H4 (cell line): Measurements from ENCODE around the gene DNMT3A. TPM values are rescaled to one million over a fixed set of nuclear protein-coding genes. Genes with fewer than 3 reads are reported as not detected.

Experiments
- DNase-seq: peaks from one replicate; pipeline ENCODE4 v3.0.0-alpha.2; 2015; ENCODE audit warnings: low spot score
- total RNA-seq: library from RNA; depleted of rRNA; stranded (reverse); fragments of >200 nt; shearing (Covaris generic); gene quantifications from 2 replicates; pipeline ENCODE4 v1.2.3, GENCODE V29; 2014; rRNA removed

Gene DNMT3A
- total RNA-seq: 1.5 and 2.4 TPM in 2 replicates

DNA sequence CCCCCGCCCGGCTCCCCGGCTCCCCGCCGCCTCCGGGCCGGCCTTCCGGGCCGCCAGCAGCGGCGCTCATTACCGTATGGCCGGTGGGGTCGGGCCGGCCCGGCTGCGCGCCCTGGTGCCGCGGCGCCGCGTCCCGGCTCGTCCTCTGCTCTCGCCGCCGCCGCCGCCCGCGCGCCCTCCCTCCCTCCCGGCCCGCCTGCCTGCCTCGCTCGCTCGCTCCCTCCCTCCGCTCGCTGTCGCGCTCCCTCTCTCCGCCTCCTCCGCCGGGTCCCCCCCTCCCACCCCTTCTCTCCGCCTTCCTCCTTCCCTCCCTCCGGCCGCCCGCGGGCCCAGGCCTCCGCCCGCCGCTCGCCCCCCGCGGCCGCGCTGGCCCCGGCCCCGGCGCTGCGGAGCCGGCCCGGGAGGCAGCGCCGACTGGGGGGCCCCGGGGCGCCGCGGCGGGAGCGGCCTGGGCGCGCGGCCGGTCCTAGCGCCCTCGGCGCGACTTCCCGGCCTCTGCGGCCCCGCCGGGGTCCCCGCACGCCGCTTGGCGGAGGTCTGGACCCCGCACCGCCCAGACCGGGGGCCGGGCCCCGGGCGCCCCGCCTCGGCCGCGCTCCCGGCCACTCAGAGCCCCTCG lies at the start of gene DNMT3A:
Gene DNMT3A (minus strand): TSS at position 173 of the 619 bp plus-strand sequence. CDS start 27,941 bp downstream, outside the sequence.
- DNase-seq: peak; percentile 30

DNA sequence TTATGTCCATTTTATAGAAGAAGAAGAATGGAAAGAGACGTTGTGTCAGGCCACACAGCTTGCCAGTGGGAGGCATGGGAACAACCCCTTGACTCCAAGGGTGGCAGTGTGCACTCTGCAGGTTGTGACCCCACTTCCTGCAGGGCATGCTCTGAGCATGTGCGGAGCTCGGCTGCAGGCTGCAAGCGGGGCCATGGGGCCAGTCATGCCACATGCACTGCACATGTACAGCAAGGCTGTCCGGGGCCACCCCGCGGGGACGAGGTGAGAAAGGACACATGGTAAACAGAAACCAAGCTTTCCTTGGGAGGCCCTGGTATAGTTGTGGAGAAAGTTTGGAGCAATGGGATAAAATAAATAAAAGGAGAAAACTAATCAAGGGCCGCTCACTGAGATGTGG lies 47.4 kb upstream of the DNMT3A start:
- DNase-seq: no peak

DNA sequence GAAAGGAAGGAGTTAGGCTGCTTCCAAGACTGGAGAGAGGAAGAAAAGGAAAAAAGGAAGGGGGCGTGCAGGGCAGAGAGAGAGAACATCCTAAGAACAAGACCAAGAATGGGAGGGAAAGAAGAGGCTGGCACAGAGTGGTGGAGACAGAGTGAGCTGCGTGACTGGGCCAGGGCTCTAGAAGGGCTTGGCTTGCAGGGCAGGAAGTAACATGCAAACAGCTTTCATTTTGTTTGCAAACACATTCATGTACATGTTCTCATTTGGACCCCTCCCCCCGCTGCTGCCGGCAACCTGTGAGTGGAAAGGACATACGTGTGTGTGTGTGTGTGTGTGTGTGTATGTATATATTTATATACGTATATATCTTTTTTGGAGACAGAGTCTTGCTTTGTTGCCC lies 46.8 kb upstream of the DNMT3A start:
- DNase-seq: no peak

DNA sequence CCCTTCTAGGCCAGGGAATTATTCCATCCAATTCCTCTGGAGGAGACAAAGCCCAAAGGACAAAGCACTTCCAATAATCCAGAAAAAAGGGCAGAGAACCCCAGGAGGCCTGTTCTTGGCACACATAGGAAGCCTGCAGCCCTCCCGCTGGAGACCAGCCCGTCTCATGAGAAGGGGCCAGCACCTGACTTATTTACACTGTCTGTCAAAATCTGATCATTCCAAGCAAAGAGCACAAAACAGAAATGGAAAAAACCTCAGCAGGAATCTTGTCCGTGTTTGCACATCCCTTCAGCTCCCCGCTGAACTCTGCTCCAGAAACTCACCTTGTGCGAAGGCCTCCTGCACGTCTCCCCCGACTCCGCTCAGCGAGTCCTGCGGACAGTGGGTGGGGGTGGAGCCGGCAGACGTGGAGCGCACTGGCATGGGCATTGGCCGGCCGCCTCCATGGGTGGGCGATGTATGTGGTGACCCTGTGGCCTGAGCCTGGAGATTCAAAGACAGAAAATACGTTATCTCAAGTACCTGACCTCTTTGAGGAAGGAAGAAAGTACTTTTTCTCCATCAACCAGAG lies 46.2 kb upstream of the DNMT3A start:
- no peak for DNase-seq

DNA sequence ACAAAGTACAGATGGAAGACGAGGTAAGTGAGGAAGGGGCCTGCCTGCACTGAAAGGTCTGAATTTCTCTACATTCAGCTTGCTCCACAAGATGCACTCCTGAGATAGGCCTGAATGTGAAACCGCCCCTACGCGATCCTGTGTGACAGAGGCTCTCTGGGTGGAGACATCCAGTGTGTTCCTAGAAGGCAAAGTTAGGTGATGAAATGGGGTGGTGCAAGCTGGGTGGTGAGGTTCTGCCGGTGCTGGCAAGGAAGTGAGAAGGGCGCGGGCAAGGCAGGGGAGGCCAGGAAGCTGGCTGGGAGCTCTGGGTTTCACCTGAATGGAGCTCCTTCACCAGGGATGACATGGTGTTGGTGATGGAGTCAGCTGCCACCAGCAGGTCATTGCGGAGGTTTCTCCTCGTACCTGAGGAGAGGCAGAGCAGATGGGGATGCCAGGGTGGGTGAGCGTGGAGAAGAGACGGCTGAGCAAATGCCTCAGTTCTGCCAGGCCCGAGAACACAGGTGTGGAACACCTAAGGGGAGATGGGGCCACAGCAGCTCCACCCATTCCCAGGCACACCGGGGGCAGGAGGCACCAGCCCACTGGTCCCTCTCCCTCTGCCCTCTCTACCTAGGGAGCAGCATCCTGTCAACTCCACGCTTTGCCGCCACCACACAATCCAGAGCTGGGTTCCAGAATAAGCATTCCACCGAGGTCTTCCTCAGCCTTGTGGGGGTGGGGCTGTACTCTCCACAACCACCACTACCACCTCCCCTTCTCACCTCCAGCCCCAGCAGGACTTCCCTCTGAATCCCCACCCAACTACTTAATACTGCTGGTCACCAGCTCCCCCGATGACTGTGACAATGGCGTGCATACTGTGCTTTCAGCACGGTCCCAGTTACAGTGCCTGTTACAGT lies 45.5 kb upstream of the DNMT3A start:
- DNase-seq: no peak

DNA sequence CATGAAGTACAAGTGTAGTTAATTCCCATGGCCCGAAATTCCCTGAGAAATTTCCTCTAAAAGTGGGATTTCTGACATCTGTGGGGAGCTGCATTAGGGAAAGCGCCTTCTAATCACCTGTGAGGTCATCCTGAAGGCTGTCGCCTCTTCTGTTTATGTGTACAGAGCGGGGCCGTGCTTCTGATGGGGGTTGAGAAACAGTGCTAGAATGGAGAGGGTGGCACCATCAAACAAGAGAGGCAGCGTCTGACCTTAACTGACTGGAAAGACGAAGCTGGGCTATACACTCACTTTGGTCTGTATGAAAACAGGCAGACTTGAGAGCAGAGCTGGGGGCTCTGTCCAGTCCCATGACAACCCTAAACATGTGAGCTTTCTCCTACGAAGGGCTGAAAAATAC lies 44.2 kb upstream of the DNMT3A start:
- no peak for DNase-seq

DNA sequence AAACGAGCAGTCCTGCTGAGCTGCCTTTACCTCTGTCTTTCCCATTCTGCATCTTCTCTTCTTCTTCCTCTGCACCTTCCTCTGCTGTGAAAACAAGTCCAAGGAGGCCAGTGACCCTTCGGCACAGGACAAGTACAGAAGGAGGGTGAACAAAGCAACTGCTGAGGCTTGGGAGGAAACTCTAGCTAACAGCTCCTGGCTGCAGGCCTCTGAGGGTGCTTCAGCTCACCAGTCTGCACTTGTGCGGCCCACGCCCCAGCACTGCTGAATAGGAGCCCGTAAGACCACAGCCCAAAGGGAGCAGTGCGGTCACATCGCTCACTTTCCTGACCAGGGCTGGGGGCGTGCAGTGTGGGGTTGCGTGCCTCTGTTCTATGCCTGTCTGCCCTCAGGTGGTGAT lies 42.1 kb upstream of the DNMT3A start:
- DNase-seq: no peak

DNA sequence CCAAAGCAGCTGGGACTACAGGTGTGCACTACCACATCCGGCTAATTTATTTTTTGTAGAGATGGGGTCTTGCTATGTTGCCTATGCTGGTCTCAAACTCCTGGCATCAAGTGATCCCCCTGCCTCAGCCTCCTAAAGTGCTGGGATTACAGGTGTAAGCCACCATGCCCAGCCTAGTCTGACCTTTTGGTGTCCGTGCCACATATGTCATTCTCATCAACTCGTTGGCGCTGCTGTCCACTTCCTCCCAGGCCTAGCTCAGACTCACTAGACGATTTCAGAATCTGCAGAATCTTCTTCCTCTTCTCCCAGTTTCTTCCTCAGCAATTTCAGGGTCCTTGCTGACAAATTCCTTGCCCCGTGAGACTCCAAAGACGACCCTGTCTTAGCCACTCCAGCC lies 39.8 kb upstream of the DNMT3A start:
- DNase-seq: no peak

DNA sequence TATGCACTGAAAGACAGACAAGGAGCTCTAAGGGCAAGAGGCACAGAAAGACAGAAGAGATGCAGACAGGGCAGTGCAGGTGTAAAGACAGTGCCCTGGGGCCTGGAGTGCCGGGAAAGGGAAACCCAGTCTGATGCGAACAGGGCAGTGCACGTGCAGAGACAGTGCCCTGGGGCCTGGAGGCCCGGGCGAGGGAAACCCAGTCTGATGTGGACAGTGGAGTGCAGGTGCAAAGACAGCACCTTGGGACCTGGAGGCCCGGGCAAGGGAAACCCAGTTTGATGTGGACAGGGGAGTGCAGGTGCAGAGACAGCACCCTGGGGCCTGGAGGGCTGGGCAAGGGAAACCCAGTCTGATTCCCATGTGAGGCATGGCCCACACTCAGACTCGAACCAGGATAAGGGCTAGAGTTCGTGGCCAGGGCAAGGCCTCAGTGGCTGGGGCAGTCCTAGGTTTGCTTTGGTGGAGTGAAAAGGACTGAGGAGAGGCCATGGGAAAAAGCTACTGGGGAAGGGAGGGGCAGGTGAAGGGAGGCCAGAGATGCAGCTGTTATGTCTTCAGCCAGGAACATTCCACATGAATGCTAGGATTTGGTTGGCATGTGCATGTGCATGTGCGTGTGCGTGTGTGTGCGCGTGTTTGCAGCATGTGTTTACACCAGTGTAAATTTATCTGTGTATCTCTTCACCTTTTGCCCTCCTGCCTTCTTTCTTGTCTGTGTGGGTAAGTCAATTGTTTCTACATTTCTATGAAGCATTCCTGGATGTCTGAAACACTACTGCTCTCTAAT lies 39.1 kb upstream of the DNMT3A start:
- DNase-seq: no peak

DNA sequence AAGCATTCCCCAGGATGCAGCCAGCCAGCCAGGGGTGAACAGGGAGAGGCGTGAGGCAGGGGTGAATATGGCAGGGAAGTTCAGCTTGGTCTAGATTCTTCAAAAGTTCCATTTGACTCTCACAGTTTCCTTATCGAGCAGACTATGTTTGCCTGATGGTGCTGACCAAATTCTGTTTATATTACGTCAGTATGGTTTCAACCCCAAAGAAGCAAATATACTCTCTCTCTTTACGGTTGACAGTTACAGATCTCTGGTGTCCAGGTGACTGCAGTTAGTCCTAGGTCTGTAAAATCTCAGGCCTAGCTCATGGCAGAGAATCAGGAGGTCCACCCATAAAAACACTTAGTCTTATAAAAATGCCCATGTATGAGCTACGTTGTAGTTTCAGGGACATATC lies 38.3 kb upstream of the DNMT3A start:
- no peak for DNase-seq

DNA sequence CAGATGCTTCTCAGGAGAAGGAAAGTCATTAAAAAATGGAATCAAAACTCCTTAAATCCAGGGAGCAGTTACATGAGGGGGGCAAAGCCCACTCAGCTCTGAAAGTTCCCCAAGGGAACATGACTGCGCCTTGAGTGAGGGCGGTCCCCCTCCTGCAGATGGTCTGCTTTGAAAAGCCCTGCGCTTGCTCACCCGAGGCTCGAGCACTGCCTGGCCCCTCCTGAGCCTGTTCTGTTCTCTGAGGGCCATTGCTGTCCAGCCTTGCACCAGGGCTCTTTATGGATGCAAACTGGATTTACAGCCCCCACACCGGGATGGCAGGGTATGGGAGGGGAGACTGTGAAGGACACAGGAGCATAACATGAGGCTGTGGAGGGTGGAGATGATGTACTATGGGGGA lies 37.8 kb upstream of the DNMT3A start:
- no peak for DNase-seq

DNA sequence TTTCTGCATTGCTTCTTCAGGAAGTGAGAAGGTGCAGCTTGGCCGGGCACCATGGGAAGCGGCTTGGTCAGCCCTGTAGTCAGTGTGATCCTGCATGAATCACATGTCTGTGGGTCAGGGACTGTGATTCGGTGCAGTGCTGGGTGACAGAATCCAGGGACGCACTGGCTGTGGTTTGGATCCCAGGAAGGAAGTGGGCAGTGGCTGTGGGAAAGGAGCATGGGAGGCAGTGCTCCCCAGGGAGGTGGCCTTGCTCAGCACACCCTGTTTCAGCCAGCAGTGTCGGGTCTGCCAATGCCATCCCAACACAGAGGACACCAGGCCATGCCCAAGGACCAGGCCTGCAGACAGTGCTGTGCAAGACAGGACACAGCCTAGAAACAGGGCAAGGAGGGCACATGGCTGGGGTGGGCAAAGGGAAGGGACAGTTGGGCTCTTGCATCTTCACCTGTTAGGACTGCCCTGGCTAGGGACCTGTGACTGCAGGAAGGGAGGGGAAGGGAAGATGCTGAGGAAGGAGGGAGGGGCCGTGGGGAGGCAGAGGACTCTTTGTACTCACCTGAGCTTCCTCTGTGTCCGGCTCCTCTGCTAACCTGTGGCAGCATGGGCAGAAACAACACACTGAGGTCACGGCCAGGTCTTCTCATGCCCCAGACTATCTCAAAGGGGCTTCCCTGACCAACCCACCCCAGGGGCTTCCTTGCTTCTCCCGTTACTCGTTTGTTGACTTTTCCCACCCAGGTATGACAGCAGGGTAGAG lies 37.2 kb upstream of the DNMT3A start:
- DNase-seq: peak; percentile 54

DNA sequence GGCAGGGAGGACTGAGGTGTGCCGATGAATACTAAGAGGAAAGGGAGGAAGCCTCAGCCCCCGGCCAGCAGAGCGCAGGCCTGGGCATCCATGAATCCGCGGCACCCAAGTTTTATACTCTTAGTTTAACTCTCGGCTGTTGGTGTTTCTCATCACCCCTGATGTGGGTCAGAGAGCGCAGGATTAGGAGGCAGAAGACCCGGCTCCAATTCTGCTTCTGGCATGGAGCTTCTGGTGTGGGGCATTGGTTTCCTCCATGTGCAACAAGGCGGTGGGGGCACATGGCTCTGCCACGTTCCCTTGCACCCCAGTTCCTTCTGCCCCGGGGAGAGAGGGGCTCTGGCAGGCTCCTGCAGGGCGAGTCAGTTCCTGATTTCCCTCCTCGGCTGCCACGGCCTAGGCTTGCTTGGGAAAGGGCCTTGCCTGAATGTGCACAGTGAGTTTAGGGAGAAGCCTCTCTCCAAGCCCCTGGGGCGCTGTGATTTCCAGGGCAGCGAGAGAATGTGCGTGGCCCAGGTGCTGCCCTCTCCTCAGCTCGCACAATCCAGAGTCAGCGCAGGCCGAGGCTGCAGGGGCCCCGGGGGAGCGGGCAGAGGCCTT lies 36.2 kb upstream of the DNMT3A start:
- DNase-seq: no peak

DNA sequence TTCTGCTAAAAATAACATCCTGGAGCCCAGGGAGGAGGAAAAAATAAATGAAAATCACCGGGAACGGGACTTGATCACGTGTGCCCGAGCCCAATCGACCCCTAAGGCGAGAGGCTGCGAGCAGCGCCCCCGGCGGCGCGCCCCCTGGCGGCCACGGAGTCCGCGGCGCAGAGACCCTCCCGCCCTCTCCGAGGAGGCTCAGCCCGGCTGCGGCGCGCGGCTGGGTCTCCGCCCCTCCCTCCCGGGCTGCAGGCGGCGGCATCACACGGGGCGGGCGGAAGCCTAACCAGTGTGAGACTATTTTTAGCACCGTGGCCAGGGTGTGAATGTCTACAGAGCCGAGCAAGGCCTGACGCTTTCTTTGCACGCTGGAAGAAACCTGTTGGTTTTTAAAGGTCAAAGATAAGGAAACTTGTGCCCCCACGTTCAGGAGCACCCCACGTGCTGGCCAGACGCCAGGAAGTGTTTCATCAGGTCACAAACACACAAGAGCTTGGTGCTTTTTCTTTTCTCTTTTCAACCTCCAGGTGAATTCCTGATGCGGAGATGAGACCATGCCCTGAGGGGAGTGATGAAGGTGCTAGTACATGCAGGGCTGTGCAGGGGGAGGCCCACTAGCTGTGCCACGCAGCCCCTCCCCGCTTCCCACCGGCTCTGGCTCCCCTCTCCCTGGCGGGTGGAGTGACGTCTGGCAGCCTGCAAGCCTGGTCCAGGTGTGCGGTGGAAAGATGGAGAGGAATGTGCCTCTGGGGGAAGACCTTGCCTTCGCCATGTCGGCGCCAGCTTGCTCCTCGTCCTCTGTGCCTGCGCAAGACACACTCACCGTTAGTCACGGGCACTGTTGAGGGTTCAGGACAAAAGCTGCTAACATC lies 35.3 kb upstream of the DNMT3A start:
- peak; percentile 75 for DNase-seq

DNA sequence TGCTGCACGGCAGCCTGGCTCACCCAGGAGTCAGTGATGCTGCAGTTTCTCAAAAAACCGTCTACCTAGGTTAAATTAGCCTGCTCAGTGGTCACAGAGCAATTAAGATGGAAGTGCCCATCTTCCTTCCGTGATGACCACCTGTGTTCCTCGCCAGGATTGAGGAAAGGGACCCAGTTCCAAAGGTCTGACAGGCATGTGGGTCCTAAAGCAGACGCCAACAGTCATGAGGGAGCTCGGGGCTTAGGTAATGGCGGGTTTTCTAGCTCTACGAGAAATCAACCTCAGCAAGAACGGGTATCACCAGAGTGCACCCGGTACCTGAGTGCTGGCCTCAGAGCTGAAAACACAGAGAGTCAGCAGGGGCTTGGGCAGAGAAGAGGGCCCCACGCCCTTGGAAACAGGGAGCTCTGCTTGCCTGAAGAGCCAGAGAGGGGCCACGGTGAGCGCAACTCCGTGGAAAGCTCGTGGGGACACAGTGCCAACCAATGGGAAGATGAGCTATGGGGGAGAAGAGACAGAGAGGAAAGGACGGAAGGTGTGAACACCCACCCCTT lies 34.3 kb upstream of the DNMT3A start:
- DNase-seq: no peak

DNA sequence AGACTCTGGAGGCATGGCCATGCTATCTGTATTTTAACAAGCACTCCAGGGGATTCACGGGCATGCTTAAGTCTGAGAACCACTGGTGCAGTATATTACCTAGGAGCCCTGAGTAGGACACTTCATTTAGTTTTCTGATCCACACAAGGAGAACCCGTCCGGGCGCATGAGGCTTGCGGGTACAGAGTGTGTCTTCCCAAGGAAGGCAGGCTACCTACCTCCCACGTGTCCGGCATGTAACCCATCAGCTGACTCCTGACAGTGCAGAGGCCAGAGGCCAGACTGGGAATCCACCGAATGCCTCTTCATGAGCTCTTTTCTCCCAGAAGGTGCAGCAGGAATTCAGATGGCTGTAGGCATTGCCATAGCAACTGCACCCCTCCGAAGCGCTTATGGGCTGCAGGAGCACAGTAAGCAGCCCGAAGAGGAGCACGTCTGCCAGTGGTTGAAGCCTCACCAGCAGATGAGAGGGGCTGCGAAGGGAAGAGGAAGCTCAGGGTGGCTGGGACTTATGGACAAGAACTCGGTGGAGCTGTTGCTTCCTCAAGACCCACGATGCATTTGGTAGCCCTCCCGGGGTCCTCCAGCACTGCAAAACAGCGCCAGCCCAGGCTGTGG lies 33.8 kb upstream of the DNMT3A start:
- DNase-seq: no peak

DNA sequence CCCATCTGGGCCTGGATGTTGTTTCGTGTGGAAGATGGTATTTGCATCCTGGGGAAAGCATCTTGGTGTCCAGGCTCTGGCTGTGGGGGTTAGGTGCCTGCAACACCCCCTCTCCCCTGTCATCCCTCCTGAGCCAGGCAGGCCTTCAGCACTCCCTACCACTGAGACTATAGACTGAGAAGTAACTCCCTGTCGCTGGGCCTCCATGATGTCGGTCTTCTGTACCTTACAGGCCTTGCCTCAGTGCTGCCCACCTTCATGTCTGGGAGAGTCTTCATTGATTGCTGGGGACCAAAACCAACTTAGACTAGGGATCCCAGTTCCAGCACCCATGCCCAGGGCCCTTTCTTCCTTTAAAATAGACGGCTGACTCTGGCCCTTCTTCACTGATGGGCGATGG lies 33.1 kb upstream of the DNMT3A start:
- DNase-seq: no peak

DNA sequence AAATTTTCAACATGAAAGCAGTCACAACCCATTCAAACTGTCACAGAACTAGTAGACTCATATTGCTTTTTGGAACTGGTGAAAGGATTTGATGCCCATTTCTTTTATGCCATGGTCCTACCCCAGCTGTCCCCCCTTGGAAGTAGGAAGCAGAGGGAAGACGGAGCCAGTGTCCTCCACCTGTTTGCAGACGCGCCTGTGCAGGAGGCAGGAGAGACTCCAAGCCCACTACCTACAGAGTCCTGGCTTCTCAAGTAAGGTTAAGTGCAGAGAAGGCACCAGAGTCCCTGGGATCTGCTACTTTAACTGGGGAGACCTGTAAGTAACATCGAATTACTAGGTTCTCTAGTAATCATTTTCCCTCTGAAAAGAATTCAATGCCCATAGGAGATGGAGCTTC lies 32.7 kb upstream of the DNMT3A start:
- DNase-seq: no peak
